Stimulated activated CD8-positive, alpha-beta memory T cell treated with anti-CD3 and anti-CD28 coated beads, Interleukin-2, amount 100 ng/mL, for 1 hour (primary cell): ENCODE measurements around the gene NYNRIN.

Experiments used
- DNase-seq, 2 donors: peaks; one replicate each; pipeline ENCODE4 v3.0.0-alpha.2; 2020; ENCODE audit warnings: low read depth in 2 of 2

Gene NYNRIN

GRCh38 chr14:24392325-24393091, 6.3 kb upstream of the NYNRIN start:
- DNase-seq, result no peak

GRCh38 chr14:24394275-24394674, 4.5 kb upstream of the NYNRIN start:
- DNase-seq, result no peak

GRCh38 chr14:24395609-24396582, 2.9 kb upstream of the NYNRIN start:
- DNase-seq, result no peak

GRCh38 chr14:24397639-24398292, 1.0 kb upstream of the NYNRIN start:
- no peak for DNase-seq

GRCh38 chr14:24398293-24398652, 530 bp upstream of the NYNRIN start:
- no peak for DNase-seq

- DNase-seq, result no peak
Measured at GRCh38 chr14:24399447-24399822, 632 bp downstream of the NYNRIN start.

- DNase-seq, result no peak
Measured at GRCh38 chr14:24399999-24400718, 1.4 kb downstream of the NYNRIN start.

- no peak for DNase-seq
Measured at GRCh38 chr14:24401810-24402702, 3.3 kb downstream of the NYNRIN start.

- no peak for DNase-seq
Measured at GRCh38 chr14:24403294-24403998, 4.6 kb downstream of the NYNRIN start.

- no peak for DNase-seq
Measured at GRCh38 chr14:24404814-24405213, 6.0 kb downstream of the NYNRIN start.

- DNase-seq, result no peak
Measured at GRCh38 chr14:24406416-24406815, 7.6 kb downstream of the NYNRIN start.

- DNase-seq, result no peak
Measured at GRCh38 chr14:24407608-24408325, 9.0 kb downstream of the NYNRIN start.

GRCh38 chr14:24408764-24409163, 10.0 kb downstream of the NYNRIN start:
- no peak for DNase-seq

- no peak for DNase-seq
Measured at GRCh38 chr14:24409192-24409591, 10.4 kb downstream of the NYNRIN start.

GRCh38 chr14:24409956-24410355, 11.2 kb downstream of the NYNRIN start:
- DNase-seq, result no peak

- DNase-seq, result no peak
Measured at GRCh38 chr14:24411443-24412389, 12.9 kb downstream of the NYNRIN start.

- DNase-seq, result no peak
Measured at GRCh38 chr14:24414077-24414476, 15.3 kb downstream of the NYNRIN start.

- no peak for DNase-seq
Measured at GRCh38 chr14:24414732-24415420, 16.1 kb downstream of the NYNRIN start.
